K562 (cell line): ENCODE results near the gene PTPN1. TPM values are rescaled to one million over a fixed set of nuclear protein-coding genes. Genes with fewer than 3 reads are reported as not detected.

Experiments used
- CBFA2T3 ChIP-seq: fragments of 450-650 bp; IDR thresholded peaks from 2 replicates; pipeline ENCODE4 v1.6.1; 2017
- DACH1 ChIP-seq: fragments of 450-650 bp; IDR thresholded peaks from 2 replicates; pipeline ENCODE4 v1.6.1; 2018; ENCODE audit not compliant: partially characterized antibody
- ETV5 ChIP-seq: sonication (generic); formaldehyde crosslinking; IDR thresholded peaks from 2 replicates; pipeline ENCODE4 v1.4.0; 2020; ENCODE audit warnings: low read depth, mild to moderate bottlenecking, missing genetic modification reagents
- FOXK2 ChIP-seq, 2 experiments: fragments of 450-650 bp; IDR thresholded peaks in 1 of 2; conservative IDR thresholded peaks in 1 of 2; 2 replicates each; pipeline ENCODE4 v1.6.1; 2016; ENCODE audit warnings: low read depth in 2 of 2, mild to moderate bottlenecking in 1 of 2
- HDGF ChIP-seq: fragments of 450-650 bp; IDR thresholded peaks from 2 replicates; pipeline ENCODE4 v1.6.1; 2016
- ILF3 ChIP-seq: fragments of 450-650 bp; IDR thresholded peaks from 2 replicates; pipeline ENCODE4 v1.6.1; 2018; ENCODE audit warnings: antibody characterized with exemption, mild to moderate bottlenecking, moderate library complexity, borderline replicate concordance
- KDM1A ChIP-seq, 2 experiments: fragments of 450-650 bp; IDR thresholded peaks; 2 replicates each; pipeline ENCODE4 v1.6.1; 2016; ENCODE audit warnings: mild to moderate bottlenecking in 2 of 2
- NCOR1 ChIP-seq: fragments of 450-650 bp; IDR thresholded peaks from 2 replicates; pipeline ENCODE4 v1.6.1; 2016; ENCODE audit warnings: mild to moderate bottlenecking, moderate library complexity
- NFYB ChIP-seq: IDR thresholded peaks from 2 replicates; pipeline ENCODE4 v1.6.1; 2011; ENCODE audit warnings: mild to moderate bottlenecking, moderate library complexity; ENCODE audit not compliant: insufficient read length; ENCODE audit errors: extremely low read depth
- NR2F6 ChIP-seq: fragments of 450-650 bp; formaldehyde crosslinking; IDR thresholded peaks from 2 replicates; pipeline ENCODE4 v1.4.0; 2020; ENCODE audit warnings: mild to moderate bottlenecking
- PCBP1 ChIP-seq: fragments of 200-400 bp; formaldehyde crosslinking; IDR thresholded peaks from 2 replicates; pipeline ENCODE4 v1.6.1; 2018; ENCODE audit warnings: mild to moderate bottlenecking, low read depth, low read length; ENCODE audit not compliant: poor library complexity, severe bottlenecking
- POLR2G ChIP-seq: fragments of 200-400 bp; formaldehyde crosslinking; IDR thresholded peaks from 2 replicates; pipeline ENCODE4 v1.6.1; 2017; ENCODE audit warnings: low read depth, mild to moderate bottlenecking, antibody characterized with exemption, low read length, moderate library complexity
- PYGO2 ChIP-seq: fragments of 450-650 bp; IDR thresholded peaks from 2 replicates; pipeline ENCODE4 v1.6.1; 2016; ENCODE audit warnings: mild to moderate bottlenecking, missing genetic modification characterization, moderate library complexity, missing compliant biosample characterization
- RAD21 ChIP-seq, 2 experiments: fragments of 250-450 bp in 1 of 2; fragments of 450-650 bp in 1 of 2; sonication (Bioruptor Pico) in 1 of 2; formaldehyde crosslinking in 1 of 2; IDR thresholded peaks in 1 of 2; conservative IDR thresholded peaks in 1 of 2; 2 replicates each; pipeline versions ENCODE4 v1.4.0 to v1.8.0; 2020 to 2022; ENCODE audit warnings: mild to moderate bottlenecking in 2 of 2, moderate library complexity in 1 of 2
- SAFB ChIP-seq: fragments of 200-400 bp; formaldehyde crosslinking; IDR thresholded peaks from 2 replicates; pipeline ENCODE4 v1.6.1; 2017; ENCODE audit warnings: low read depth, low read length, borderline replicate concordance
- SAFB2 ChIP-seq: fragments of 200-400 bp; formaldehyde crosslinking; IDR thresholded peaks from 2 replicates; pipeline ENCODE4 v1.6.1; 2018; ENCODE audit warnings: borderline replicate concordance, low read length, low read depth, moderate library complexity; ENCODE audit not compliant: severe bottlenecking
- SMAD4 ChIP-seq: fragments of 250-450 bp; sonication (Bioruptor Pico); conservative IDR thresholded peaks from 2 replicates; pipeline ENCODE4 v1.8.0; 2021; ENCODE audit warnings: inconsistent platforms, mild to moderate bottlenecking, moderate library complexity
- SOX6 ChIP-seq: fragments of 450-650 bp; IDR thresholded peaks from 2 replicates; pipeline ENCODE4 v1.6.1; 2014; ENCODE audit warnings: mild to moderate bottlenecking
- SRF ChIP-seq, 2 experiments: fragments of 250-450, 450-650 bp in 1 of 2; sonication (Bioruptor Pico) in 1 of 2; sonication (generic) in 1 of 2; formaldehyde crosslinking; IDR thresholded peaks; 2 replicates each; pipeline versions ENCODE4 v1.5.0 to v1.5.1; 2020 to 2022; ENCODE audit warnings: mild to moderate bottlenecking in 1 of 2, missing genetic modification reagents in 1 of 2
- TAL1 ChIP-seq: fragments of 450-650 bp; IDR thresholded peaks from 2 replicates; pipeline ENCODE4 v1.6.1; 2016; ENCODE audit warnings: mild to moderate bottlenecking
- TOE1 ChIP-seq, 2 experiments: fragments of 450-650 bp in 1 of 2; sonication (generic) in 1 of 2; formaldehyde crosslinking in 1 of 2; IDR thresholded peaks; 2 replicates each; pipeline versions ENCODE4 v1.7.1 to v1.8.0; 2016 to 2022; ENCODE audit warnings: borderline replicate concordance in 2 of 2, mild to moderate bottlenecking in 2 of 2, antibody characterized with exemption in 1 of 2, inconsistent platforms in 1 of 2, low read depth in 1 of 2, missing genetic modification reagents in 1 of 2, moderate library complexity in 1 of 2
- TRIM24 ChIP-seq, 2 experiments: fragments of 450-650 bp; IDR thresholded peaks; 2 replicates each; pipeline ENCODE4 v1.6.1; 2016
- TRIM28 ChIP-seq: fragments of 450-650 bp; IDR thresholded peaks from 2 replicates; pipeline ENCODE4 v1.6.1; 2017
- ZBTB8A ChIP-seq: fragments of 450-650 bp; IDR thresholded peaks from 2 replicates; pipeline ENCODE4 v1.6.1; 2018; ENCODE audit warnings: mild to moderate bottlenecking, moderate library complexity; ENCODE audit not compliant: partially characterized antibody
- ZC3H8 ChIP-seq: fragments of 450-650 bp; IDR thresholded peaks from 2 replicates; pipeline ENCODE4 v1.6.1; 2017
- ZNF121 ChIP-seq: sonication (generic); formaldehyde crosslinking; conservative IDR thresholded peaks from 2 replicates; pipeline ENCODE4 v1.8.0; 2022; ENCODE audit warnings: missing genetic modification reagents
- ZNF133 ChIP-seq: fragments of 250-450 bp; sonication (Bioruptor Pico); IDR thresholded peaks from 2 replicates; pipeline ENCODE4 v1.4.0; 2020; ENCODE audit warnings: mild to moderate bottlenecking
- ZNF24 ChIP-seq: fragments of 450-650 bp; IDR thresholded peaks from 2 replicates; pipeline ENCODE4 v1.6.1; 2016
- ZNF551 ChIP-seq: fragments of 250-450 bp; sonication (Bioruptor Pico); IDR thresholded peaks from 2 replicates; pipeline ENCODE4 v1.5.0; 2021; ENCODE audit warnings: mild to moderate bottlenecking, moderate library complexity
- polyA plus RNA-seq, 8 experiments: library from polyadenylated mRNA; depleted of rRNA in 4 of 8; stranded (reverse) in 5 of 8; unstranded in 3 of 8; fragments of >200 nt; fragmentation: Nextera tagmentation in 2 of 8; fragmentation: Illumina TruSeq in 1 of 8; extraction: Ambion mirVana in 2 of 8; extraction: Trizol in 1 of 8; gene quantifications; 2 replicates each; pipeline versions ENCODE4 v1.2.1 to v1.2.3, GENCODE V29; 2011 to 2014; ENCODE audit warnings: inconsistent platforms in 1 of 8, missing spikeins in 1 of 8
- total RNA-seq, 7 experiments: library from RNA; depleted of rRNA in 6 of 7; stranded (reverse); fragments of >200 nt in 6 of 7; fragmentation: Illumina TruSeq in 2 of 7; extraction: Trizol in 2 of 7; gene quantifications; 2 replicates each; pipeline versions ENCODE4 v1.2.1 to v1.2.3, GENCODE V29; 2011 to 2021; ENCODE audit warnings: low replicate concordance in 1 of 7
- TF ChIP-seq, protein P1 (sequence below): sonication (generic); formaldehyde crosslinking; IDR thresholded peaks from 2 replicates; pipeline ENCODE4 v1.9.0; 2022; ENCODE audit warnings: mild to moderate bottlenecking, missing genetic modification reagents
- TF ChIP-seq, protein P2 (sequence below): fragments of 250-450 bp; sonication (Bioruptor Pico); IDR thresholded peaks from 2 replicates; pipeline ENCODE4 v1.5.0; 2022; ENCODE audit warnings: mild to moderate bottlenecking

PTPN1 gene
- total and polyA plus RNA-seq, 9 of the 15 experiments (the other 6 are each of a cell fraction or from before 2014, with no cell fraction given), result 11.0 to 85.3 (median 54.0) TPM

DNA sequence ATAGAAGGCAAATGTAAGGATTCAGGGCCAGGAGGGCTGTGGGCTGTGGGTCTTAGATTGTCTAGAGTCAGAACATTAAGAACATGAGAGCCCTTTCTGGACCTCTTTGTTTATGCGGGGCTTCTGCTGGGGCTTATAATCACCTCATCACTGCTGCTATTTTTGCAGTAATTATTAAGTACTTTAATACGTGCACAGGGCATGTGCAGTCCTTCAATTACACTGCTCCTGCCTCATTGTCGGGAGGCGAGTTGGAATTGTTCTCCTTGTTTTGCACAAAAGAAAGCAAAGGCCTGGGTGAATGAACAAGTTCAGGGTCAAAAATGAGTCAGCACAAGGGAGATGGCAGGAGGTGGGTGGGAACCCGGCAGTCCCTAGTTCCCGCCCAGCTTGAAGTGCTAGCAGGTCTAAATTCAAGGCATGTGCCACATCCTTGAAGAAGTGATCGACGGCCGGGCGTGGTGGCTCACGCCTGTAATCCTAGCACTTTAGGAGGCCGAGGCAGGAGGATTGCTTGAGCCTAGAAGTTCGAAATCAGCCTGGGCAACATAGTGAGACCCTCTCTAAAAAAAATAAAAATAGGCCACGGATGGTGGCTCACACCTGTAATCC, 34.4 kb upstream of the PTPN1 start (continued):
- TF ChIP-seq ETV5 (peak; percentile 51; the same call in 1 of the 2 replicates), PYGO2 (tag) (no peak), POLR2G (no peak), PCBP1 (no peak), NCOR1 (no peak), ZNF551 (CRISPR knock-in tag) (no peak), CBFA2T3 (no peak), SMAD4 (CRISPR knock-in tag) (peak; percentile 65), SRF (CRISPR knock-in tag; IDR thresholded peaks at IDR 0.05) (no peak), ILF3 (no peak), ZNF24 (peak; percentile 77), SAFB2 (no peak), TAL1 (no peak), TRIM24 (IDR thresholded peaks at IDR 0.05) (peak in 1 of 2 experiments; percentile 24; a peak in 1 of 4 replicates), ZNF133 (CRISPR knock-in tag) (no peak), FOXK2 (conservative IDR thresholded peaks at IDR 0.05 in 1 of 2, IDR thresholded peaks at IDR 0.05 in 1 of 2; ENCODE audit: low read depth in 2 of 2) (no peak), HDGF (no peak), NFYB (no peak), KDM1A (IDR thresholded peaks at IDR 0.05) (peak; percentile 37 to 54; a peak in 2 of 4 replicates), ZC3H8 (no peak), TRIM28 (0 out of 2 replicates have a peak, but pooled peaks have one; percentile 52), ZNF121 (peak; percentile 94), NR2F6 (CRISPR knock-in tag) (no peak), SOX6 (no peak), ZBTB8A (no peak), DACH1 (no peak), SAFB (no peak), RAD21 (CRISPR knock-in tag; conservative IDR thresholded peaks at IDR 0.05 in 1 of 2, IDR thresholded peaks at IDR 0.05 in 1 of 2) (no peak), TOE1 (IDR thresholded peaks at IDR 0.05; ENCODE audit: borderline replicate concordance) (0 out of 2 replicates have a peak, but pooled peaks have one; percentile 33), TOE1 (CRISPR knock-in tag; IDR thresholded peaks at IDR 0.05; ENCODE audit: borderline replicate concordance, low read depth) (no peak)
- TF ChIP-seq, protein P1, sequence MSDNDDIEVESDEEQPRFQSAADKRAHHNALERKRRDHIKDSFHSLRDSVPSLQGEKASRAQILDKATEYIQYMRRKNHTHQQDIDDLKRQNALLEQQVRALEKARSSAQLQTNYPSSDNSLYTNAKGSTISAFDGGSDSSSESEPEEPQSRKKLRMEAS, result peak; percentile 88
- TF ChIP-seq, protein P2, sequence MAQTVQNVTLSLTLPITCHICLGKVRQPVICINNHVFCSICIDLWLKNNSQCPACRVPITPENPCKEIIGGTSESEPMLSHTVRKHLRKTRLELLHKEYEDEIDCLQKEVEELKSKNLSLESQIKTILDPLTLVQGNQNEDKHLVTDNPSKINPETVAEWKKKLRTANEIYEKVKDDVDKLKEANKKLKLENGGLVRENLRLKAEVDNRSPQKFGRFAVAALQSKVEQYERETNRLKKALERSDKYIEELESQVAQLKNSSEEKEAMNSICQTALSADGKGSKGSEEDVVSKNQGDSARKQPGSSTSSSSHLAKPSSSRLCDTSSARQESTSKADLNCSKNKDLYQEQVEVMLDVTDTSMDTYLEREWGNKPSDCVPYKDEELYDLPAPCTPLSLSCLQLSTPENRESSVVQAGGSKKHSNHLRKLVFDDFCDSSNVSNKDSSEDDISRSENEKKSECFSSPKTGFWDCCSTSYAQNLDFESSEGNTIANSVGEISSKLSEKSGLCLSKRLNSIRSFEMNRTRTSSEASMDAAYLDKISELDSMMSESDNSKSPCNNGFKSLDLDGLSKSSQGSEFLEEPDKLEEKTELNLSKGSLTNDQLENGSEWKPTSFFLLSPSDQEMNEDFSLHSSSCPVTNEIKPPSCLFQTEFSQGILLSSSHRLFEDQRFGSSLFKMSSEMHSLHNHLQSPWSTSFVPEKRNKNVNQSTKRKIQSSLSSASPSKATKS (CRISPR knock-in tag), result no peak
